ENCODE data around the gene SH3RF3.

GRCh38 chr2:109124982-109125592, 3.9 kb upstream of the SH3RF3 start:
- no peak for TF ChIP-seq POLR2AphosphoS5 (IDR thresholded peaks at IDR 0.05; ENCODE audit: low read depth, low read length)
- TF ChIP-seq CTCF (IDR thresholded peaks at IDR 0.05) = no peak

Data from Panc1 (cell line).